Kidney (tissue), 14 donors: Measurements from ENCODE around the gene SGCE. TPM values are rescaled to one million over a fixed set of nuclear protein-coding genes. Genes with fewer than 3 reads are reported as not detected.

Experiments
- DNase-seq, 5 donors: peaks; one replicate each; pipeline ENCODE4 v3.0.0-alpha.2; 2013 to 2020
- FAIRE-seq: peaks from 2 replicates; lab custom pipeline; 2012; peaks lifted over from hg19 to GRCh38; lab: Jason Lieb, UNC
- H3K27ac ChIP-seq, 2 donors: one replicate each; pipeline ENCODE4 v1.7.0; 2013; ENCODE audit warnings: low read depth in 2 of 2, low read length in 2 of 2, inconsistent platforms in 1 of 2
- H3K27me3 ChIP-seq: one replicate; pipeline ENCODE4 v1.7.1; 2013; ENCODE audit warnings: low read length, inconsistent platforms; ENCODE audit not compliant: control insufficient read depth, insufficient read depth
- H3K36me3 ChIP-seq, 3 donors: one replicate each; pipeline versions ENCODE4 v1.7.0 to v1.7.1; 2013; ENCODE audit warnings: low read length in 3 of 3, control low read depth in 1 of 3, inconsistent platforms in 1 of 3; ENCODE audit not compliant: insufficient read depth in 3 of 3, control insufficient read depth in 2 of 3
- H3K4me1 ChIP-seq, 3 donors: one replicate each; pipeline versions ENCODE4 v1.7.0 to v1.7.1; 2013; ENCODE audit warnings: low read length in 3 of 3, inconsistent platforms in 1 of 3, low read depth in 1 of 3; ENCODE audit not compliant: control insufficient read depth in 2 of 3, insufficient read depth in 2 of 3
- H3K4me3 ChIP-seq, 3 donors: one replicate each; pipeline versions ENCODE4 v1.7.0 to v1.8.1; 2013; ENCODE audit warnings: low read length in 3 of 3, control low read depth in 1 of 3, inconsistent platforms in 1 of 3
- H3K9ac ChIP-seq, 3 donors: one replicate each; pipeline versions ENCODE4 v1.7.0 to v1.7.1; 2013; ENCODE audit warnings: low read length in 3 of 3, control low read depth in 1 of 3, inconsistent platforms in 1 of 3
- H3K9me3 ChIP-seq, 3 donors: one replicate each; pipeline versions ENCODE4 v1.7.0 to v1.7.1; 2013; ENCODE audit warnings: low read length in 3 of 3, control low read depth in 1 of 3, inconsistent platforms in 1 of 3; ENCODE audit not compliant: control insufficient read depth in 2 of 3, insufficient read depth in 1 of 3
- intact Hi-C: fragments of 100-400 bp; cut with DNase I; formaldehyde crosslinking; loops from one replicate; pipeline ENCODE4 v1.11.1; 2022
- polyA plus RNA-seq: library from polyadenylated mRNA; stranded (reverse); fragments of 350-450 nt; fragmentation: Illumina TruSeq; extraction: RNeasy Lipid Tissue Mini Kit (QIAGEN cat#74804); gene quantifications from one replicate; pipeline ENCODE4 v1.2.3, GENCODE V29; 2014; ENCODE audit warnings: low read depth, low replicate concordance; ENCODE audit not compliant: insufficient read depth
- total RNA-seq: library from RNA; stranded (reverse); fragmentation: NEBNext Ultra II Directional; extraction: Animal tissue kit (Norgen Biotek cat#: 25700); gene quantifications from one replicate; pipeline ENCODE4 v1.2.1, GENCODE V29; 2021
- TF ChIP-seq, protein P1 (sequence below): IDR thresholded peaks from 3 replicates; pipeline ENCODE4 v1.5.1; 2012; ENCODE audit warnings: mild to moderate bottlenecking, moderate library complexity, borderline replicate concordance; ENCODE audit not compliant: insufficient read depth; ENCODE audit errors: extremely low read depth
- donor health status: control.
- donor health status: control.
- donor health status: control.
- donor health status: control.
- donor health status: control.
- donor health status: DM: yes; HTN: yes; CAD: no.
- donor health status: Normal renal cell carcinoma (clear cell type).

The SGCE gene
- total and polyA plus RNA-seq, 2 donors from 2014 or later, result 56.5 to 59.6 TPM

DNA sequence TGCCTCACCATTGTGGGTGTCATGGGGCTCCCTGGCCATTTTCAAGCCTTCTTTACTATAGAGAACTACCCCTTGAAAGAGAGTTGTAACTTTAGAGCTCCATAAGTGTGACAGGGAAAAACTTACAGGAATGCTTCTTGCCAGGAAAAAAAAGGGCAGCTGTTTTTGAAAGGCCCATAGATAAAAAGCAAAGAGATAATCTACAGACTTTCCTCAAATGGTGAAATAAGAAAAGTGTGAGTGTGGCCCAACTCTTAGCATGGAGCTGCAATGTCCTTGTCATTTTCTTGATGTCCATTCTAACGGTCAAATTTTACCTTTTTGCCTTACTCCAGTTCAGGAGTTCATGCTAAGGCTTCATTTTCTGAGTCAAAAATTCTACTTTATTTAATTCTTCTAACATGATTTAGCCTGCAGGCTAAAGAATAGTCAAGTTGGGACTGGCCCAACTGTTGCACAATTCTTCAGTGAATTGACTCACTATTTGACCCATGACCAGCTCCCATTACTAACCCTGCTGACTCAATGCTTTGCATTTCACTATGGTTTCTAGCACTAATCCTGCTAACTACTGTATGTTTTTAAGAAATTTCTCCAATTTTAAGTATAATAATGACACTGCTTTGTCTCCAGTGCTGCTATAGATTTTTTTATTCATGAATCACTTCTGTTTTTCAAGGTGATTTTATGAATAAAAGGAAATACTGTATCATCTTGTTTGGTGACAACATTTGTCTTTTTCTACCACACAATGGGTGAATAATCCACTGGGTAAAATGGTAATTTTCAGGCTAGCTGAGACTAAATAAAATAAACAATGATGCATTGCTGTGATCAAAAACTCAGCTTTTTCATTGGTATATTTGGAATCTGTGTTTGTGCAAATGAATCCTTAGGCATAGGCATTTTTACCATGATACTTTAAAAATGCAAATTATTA is 41.4 kb upstream of the SGCE start:
- FAIRE-seq (peak; percentile 79), DNase-seq (peak in 2 of 5 donors; percentile 24 to 57)
- no peak overlapping the region for H3K9ac ChIP-seq

DNA sequence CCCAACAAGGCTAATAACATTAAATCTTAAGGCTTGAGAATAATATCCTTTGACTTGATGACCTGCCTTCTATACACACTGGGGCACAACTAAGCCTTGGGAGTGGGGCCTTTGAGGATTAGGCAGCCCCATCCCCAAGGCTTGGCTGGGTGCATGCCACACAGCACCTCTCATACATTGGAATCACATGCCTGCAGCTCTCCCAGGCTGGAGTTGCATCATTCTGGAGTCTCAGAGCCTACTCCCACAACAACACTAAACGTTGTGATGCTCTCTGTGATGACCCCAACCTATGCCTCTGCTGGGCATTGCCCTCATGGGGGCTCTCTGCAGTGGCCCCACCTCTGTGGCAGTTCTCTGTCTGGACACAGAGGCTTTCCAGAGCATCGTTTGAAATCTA is 31.9 kb upstream of the SGCE start:
- H3K4me1 ChIP-seq, result no peaks in the 10 kb centered on the region
- no peak overlapping the region for H3K9ac ChIP-seq
- H3K27me3 ChIP-seq, result no peaks in the 10 kb centered on the region
- TF ChIP-seq, protein P1, sequence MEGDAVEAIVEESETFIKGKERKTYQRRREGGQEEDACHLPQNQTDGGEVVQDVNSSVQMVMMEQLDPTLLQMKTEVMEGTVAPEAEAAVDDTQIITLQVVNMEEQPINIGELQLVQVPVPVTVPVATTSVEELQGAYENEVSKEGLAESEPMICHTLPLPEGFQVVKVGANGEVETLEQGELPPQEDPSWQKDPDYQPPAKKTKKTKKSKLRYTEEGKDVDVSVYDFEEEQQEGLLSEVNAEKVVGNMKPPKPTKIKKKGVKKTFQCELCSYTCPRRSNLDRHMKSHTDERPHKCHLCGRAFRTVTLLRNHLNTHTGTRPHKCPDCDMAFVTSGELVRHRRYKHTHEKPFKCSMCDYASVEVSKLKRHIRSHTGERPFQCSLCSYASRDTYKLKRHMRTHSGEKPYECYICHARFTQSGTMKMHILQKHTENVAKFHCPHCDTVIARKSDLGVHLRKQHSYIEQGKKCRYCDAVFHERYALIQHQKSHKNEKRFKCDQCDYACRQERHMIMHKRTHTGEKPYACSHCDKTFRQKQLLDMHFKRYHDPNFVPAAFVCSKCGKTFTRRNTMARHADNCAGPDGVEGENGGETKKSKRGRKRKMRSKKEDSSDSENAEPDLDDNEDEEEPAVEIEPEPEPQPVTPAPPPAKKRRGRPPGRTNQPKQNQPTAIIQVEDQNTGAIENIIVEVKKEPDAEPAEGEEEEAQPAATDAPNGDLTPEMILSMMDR, result no peak
- H3K36me3 ChIP-seq, result no peaks in the 10 kb centered on the region
- H3K27ac ChIP-seq, result no peak overlapping the region
- DNase-seq (no peak), FAIRE-seq (no peak)
- no peaks in the 10 kb centered on the region for H3K9me3 ChIP-seq
- no peak overlapping the region for H3K4me3 ChIP-seq
- intact Hi-C loops, result no loop called here

More for the DNA sequence above, 41.4 kb upstream of the SGCE start:
- H3K36me3 ChIP-seq, result no peaks in the 10 kb centered on the region
- TF ChIP-seq, protein P1, result no peak
- no peak overlapping the region for H3K4me3 ChIP-seq
- H3K4me1 ChIP-seq, result peaks cover 0 to 5% (median 2%) of the 10 kb centered on the region in 3 donors
- no peaks in the 10 kb centered on the region for H3K9me3 ChIP-seq
- intact Hi-C loops, result no loop called here
- no peak overlapping the region for H3K27ac ChIP-seq
- no peaks in the 10 kb centered on the region for H3K27me3 ChIP-seq

DNA sequence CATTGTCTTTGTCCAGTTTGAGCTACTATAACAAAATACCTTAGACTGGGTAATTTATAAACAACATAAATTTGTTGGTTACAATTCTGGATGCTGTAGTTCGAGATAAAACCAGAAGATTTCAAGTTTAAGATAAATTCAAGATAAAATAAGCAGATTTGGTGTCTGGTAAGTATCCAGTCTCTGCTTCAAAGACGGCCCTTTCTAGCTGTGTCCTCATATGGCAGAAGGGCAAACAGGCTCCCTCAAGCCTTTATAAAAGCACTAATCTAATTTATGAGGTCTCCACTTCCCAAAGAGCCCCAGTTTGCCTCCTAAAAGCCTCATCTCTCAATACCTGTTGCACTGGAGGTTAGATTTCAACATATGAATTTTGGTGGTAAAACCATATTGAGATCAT is 31.1 kb upstream of the SGCE start:
- H3K27me3 ChIP-seq, result no peaks in the 10 kb centered on the region
- no peak for FAIRE-seq
- intact Hi-C loops, result no loop called here

More for the DNA sequence above, 31.1 kb upstream of the SGCE start:
- no peak overlapping the region for H3K4me3 ChIP-seq
- DNase-seq, result no peak
- no peaks in the 10 kb centered on the region for H3K4me1 ChIP-seq
- no peak overlapping the region for H3K27ac ChIP-seq
- no peaks in the 10 kb centered on the region for H3K9me3 ChIP-seq
- no peaks in the 10 kb centered on the region for H3K36me3 ChIP-seq
- TF ChIP-seq, protein P1, result no peak
- no peak overlapping the region for H3K9ac ChIP-seq
